Fibroblast of skin of right quadriceps (primary cell): ENCODE measurements around the gene GRIN2A.
A peak's percentile ranks its signal among the peaks of the same experiment; 100 is the strongest.

Source experiments
- DNase-seq: peaks from one replicate; pipeline ENCODE4 v3.0.0-alpha.2; 2013

The GRIN2A gene

GRCh38 chr16:9846362-9847099 lies 335.7 kb downstream of the GRIN2A start:
- no peak for DNase-seq

GRCh38 chr16:9845661-9846361 lies 336.4 kb downstream of the GRIN2A start:
- peak; percentile 79 for DNase-seq

DNA sequence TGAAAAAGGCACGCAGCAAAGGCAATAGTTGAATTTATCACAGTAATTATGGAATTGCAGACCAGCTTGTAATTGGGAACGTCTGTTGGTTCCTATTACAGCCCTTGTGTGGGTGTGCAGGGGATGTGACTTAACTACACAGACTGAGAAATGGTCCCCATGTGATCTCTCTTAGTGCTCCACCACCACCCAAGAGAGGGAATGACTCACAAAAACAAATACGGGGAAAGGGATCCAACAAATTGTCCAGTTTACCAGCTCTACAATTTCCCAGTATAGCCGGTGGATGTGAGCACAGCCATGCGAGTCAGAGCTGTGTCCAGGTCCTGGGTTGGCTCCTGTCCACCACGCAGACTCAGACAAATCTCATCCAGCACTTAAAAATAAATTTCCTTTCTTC lies 337.9 kb downstream of the GRIN2A start:
- peak; percentile 84 for DNase-seq

DNA sequence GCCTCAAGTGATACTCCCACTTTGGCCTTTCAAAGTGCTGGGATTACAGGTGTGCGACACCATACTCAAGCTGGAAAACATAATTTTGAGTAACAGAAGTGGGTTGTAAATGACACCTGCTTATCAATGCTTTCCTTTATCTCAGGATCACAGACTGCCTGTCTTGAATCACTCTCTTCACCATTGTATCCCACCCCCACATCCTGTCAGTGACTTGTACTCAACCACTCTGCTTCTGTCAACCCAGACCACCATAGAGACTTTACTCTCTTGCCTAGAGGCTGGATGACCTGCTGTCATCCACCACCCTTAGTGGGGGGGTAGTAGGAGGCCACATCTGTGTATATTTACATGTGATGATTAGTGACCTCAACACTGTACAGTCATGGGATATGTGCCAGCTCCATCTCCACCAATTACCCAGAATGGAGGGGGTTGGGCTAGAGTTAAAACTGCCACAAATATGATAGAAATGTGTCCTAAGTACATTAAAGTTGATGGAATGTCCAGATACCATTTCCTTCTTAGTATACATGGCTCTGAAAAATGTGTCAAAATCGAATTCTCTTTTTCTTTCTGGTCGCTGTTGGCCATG lies 338.7 kb downstream of the GRIN2A start:
- DNase-seq = peak; percentile 89

DNA sequence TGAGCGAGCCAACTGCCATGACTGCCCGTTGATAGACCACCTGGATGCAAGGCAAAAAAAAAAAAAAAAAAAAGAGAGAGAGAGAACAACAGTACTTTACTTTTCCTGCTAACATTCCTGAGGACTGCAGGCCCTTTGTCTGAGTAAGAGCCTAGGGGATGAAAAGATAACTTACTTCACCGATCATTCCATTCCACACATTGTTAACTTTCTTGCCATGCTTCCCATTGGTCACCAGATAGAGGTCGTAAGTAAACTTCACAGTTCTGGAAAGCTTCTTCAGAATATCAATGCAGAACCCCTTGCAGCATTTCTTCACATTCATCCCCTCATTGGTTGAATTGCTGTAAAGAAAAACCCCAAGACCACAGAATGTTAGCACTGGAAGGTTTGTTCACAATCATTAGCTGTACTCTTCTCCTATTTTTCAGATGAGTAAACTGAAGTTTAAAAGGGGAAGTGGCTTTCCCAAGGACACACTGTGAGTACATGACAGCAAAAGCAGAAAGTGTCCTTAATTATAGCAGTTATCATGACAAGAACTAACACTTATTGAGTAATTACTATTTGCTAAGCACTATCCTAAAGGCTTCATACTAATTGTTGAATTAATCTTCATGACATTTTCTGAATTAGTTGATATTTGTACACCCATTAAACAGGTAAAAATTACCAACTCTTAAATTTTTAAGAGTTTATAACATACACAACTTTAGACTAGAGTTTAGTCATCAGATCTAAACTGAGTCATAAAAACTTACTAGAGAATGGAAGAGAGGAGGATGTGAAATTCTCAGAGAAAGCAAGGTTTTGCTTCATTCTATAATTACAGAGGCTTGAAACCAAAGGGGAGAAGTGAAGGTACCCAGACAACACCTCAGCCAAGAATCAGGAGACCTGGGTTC lies 341.2 kb downstream of the GRIN2A start:
- no peak for DNase-seq

DNA sequence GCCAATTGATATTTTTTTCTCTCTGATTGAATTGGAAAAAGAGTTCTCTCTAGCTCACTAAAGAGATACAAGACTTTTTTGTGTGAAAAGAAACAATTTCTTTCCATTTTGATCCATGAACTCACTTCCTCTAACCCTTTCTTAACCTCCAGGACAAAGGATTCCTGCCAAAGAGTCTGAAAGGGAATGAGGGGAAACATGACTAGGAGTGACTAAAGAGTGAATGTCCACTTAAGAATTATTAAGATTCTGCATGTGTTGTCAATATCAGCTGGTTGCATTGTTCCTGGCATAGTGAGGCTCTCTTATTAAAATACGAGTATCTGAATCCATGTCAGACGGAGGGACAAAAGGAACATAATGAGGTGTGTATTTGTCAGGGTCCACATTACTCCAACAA lies 344.7 kb downstream of the GRIN2A start:
- no peak for DNase-seq

DNA sequence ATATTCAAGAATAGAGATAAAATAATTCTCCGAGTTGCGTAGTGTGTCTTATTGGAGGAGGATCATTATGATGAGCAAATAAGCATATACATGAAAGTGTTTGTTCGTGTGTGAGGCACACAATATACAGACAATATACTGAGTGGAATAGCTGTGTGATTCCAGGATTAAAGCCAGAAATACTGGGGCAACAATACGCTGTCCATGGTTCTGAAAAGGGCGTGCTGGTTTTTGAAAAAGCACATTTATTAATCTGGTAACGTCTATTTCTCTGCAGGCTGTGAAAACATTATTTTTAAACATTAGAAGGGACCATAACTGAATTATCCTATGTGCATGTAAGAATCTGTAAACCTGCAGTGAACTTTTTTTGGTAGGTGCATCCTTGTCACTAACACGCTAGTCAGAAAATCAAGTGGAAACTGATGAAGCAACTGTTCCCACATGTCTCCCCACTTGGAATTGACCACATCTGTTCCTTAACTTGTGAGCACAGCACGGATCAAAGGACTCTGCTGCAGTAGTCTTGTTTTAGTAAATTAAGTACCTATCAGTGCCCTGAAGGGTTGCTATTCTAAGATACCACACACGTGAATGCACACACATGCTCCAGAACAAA lies 346.0 kb downstream of the GRIN2A start:
- DNase-seq = peak; percentile 37

DNA sequence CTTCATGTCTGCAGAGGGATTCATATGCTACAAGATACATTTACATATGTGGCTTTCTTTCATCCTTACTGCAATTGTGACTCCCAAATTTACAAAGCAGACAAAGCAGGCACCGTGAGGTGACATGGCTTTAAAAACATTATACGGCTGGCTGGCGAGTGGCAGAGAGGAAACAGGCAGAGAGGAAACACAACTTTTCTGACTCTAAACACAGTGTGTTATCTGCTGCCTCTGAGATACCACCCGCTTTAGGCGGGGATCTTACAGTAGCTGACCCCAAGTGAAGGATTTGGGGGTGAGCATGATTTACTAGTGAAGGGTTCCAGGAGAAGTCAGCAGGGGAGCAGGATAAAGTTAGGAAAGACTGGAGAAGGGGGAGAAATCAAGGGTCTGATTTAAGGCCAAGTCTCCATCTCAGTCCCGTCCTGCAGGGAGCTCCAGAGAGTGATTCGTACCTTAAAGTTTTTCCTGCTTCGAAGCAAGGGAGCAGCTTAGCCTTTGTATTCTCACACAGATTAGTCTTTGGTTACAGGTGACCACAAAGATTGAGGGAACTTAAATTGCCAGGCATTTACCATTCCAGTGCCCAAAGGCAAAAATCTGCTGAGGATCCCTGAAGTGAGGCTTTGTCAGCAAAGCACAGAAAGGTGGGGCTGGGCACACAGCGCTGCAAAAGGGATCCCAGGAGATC lies 355.0 kb downstream of the GRIN2A start:
- DNase-seq = no peak

DNA sequence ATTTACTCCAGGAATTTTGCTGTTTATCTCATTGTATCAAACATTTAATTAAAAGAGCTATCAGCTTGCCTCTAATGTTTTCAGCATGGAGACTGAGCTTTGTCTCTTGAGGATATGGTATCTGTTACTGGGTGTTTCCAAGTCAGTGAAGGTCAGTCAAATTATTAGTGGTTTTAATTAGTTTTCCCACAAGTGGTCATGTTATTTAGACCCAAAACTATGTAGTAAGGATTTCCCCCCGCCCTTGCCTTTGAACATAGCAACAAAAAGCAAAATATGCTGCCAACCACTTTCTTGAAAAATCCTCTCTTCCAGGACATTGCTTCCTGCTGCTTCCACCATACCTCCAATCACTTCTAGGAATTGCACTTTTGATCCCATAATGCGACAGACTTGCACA lies 355.6 kb downstream of the GRIN2A start:
- no peak for DNase-seq

DNA sequence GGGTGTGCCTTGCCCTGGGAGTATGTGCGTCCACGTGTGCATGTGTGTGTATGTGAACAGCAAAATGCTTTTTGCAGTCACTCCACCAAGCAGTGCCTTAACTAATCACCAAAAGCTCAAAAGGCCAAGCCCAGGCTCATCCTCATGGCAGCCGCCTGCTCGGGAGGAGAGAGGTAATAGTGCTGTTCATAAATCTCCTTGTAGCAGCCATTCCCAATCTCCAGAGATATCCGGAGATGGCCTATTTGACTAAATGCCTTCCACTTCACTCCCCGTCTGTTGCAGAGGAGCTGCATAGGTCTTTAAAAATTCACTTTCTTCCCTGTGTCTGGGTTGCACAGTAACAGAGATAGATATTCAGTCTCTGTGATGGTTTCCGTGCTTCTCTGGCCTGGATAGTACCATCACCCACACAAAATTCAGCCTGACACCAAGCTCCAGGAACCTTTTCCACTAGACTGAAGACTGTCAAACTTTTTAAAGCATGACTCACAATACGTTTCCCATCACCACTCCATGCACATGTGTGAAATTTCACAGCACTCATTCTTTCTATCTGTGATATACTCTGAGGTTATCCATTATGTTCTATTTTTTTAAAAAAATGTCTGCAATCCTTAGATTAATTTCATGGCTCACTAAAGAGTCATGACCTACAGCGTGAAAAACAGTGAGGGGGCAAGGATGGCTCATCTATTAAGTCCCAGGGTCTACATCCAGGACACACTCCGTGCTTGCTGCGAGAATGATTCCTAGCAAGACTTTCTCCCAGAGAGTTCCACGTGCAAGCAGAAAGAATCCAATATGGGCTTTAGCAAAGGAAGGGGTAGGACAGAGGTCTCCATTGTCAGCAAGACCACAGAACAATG lies 357.8 kb downstream of the GRIN2A start:
- DNase-seq = no peak

DNA sequence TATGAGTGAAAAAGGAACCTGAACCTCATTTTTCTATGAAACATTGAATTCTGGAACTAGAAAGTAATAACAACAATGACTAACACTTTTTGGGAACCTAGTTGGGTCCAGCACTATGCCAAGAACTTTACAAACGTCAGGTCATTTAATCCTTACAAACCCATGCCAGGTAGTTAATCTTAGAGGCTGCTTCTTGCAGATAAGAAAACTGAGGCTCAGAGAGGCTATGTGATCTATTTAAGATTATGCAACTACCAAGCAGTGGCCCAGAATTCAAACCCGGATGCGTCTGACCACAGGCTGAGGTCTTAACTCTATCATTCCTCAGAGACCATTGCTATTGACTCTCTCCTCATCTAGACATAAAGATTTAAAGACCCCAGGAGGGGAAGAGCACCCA lies 358.7 kb downstream of the GRIN2A start:
- DNase-seq = no peak

DNA sequence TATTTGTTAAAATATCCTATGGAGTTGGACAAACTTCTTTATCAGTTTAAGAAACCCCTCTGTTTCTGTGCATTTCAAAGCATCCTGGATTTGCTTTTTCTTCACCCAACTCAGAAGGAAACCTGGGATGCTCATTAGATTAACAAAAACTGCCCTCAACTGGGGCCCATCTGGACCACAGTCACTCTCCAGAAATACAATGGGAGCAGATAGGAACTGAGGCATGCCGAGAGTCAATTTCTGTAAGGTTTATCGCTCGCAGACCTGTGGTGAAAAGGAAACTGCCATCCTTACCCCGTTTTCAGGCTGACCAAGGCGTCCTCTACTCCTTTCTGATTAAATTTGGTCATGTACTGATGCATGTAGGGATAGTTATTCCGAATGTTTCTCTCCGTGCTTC lies 360.3 kb downstream of the GRIN2A start:
- no peak for DNase-seq

GRCh38 chr16:9821331-9821730 lies 360.9 kb downstream of the GRIN2A start:
- no peak for DNase-seq

DNA sequence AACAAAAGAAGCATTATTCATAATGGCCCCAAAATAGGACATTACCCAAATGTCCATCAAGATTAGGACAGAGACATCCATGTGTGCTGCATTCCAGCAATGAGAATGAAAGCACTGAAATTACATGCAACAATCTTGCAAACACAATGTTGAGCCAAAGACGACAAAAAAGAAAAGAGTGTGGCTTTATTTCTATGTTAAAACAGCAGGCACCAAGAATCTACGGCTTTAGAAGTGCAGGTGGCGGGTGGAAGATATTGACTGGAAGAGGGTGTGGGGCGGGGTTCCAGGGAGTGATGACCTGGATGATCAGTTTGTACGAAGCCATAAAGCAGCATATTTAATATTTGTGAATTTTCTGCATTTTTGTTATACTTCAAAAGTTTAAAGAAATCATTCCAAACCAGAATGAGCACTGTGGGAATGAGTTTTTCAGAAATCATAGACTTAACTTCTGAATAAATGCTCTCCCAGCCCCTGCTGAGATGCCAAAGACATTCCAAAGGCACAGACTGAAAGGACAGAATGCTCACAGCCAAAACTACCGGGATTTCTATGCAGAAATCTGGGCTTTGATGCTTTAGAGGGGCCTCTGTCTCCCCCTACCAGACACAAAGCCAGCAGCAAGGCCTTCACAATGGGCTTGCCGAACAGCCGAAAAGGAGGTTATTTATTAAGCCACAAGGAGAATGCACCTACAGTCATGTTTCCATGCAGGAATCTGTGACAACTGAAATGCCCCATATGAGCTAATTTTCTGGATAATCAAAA lies 361.6 kb downstream of the GRIN2A start:
- no peak for DNase-seq

GRCh38 chr16:9818702-9819101 lies 363.5 kb downstream of the GRIN2A start:
- no peak for DNase-seq

GRCh38 chr16:9817586-9817985 lies 364.6 kb downstream of the GRIN2A start:
- no peak for DNase-seq

DNA sequence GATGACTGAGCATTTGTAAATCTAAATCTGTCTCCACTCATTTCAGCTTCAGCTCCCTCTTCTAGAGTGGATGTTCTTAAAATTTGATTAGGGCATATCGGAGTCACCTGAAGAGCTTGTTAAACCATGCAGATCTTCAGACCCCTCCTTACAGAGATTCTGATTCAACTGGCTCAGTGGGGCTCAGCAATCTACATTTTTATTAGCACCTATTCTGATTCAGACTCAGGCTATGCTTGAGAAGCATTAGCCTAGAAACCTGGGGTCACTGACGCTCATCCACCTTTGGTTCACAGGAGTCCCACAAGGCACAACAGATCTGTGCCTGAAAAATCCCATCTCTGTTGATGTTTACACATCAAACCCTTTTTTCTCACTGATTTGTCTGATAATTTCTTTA lies 365.6 kb downstream of the GRIN2A start:
- no peak for DNase-seq

- DNase-seq = no peak
These were observed 368.6 kb downstream of the GRIN2A start for GRCh38 chr16:9813665-9814064.

DNA sequence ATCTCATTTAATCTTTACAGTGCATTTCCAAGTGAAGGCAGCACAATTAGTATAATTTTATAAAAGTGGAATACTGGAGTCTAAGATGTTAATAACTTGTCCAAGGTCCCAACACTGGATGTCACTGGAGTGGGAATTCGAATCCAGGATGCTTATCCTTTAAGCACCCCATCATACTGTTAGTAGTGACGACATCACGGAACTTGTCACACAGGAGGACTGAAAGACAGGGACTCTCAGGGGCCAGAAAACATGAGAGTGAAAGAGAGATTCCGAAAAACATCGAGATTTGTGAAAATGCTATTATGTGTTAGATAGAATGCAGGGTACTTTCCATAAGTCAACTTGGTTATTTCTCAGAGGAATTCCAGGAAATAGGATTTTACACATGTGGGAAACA lies 374.0 kb downstream of the GRIN2A start:
- no peak for DNase-seq

GRCh38 chr16:9807302-9807701 lies 374.9 kb downstream of the GRIN2A start:
- DNase-seq = no peak
